GM23338 (cell line): Measurements from ENCODE around the gene APRT. TPM values are rescaled to one million over a fixed set of nuclear protein-coding genes. Genes with fewer than 3 reads are reported as not detected.

Experiments used
- ATAC-seq: fragments of 200-7000 bp; cut with Tn5 transposase; 3 replicates; pipeline ENCODE4 v1.9.1; 2020
- DNase-seq: peaks from one replicate; pipeline ENCODE4 v3.0.0-alpha.2; 2015; ENCODE audit warnings: low spot score
- H2AFZ ChIP-seq: fragments of 200-600 bp; sonication (generic); 2 replicates; pipeline ENCODE4 v1.8.0; 2016; ENCODE audit warnings: antibody characterized with exemption, mild to moderate bottlenecking, moderate library complexity
- H3F3A ChIP-seq: fragments of 200-600 bp; sonication (generic); replicated peaks from 2 replicates; pipeline ENCODE4 v1.8.0; 2017; ENCODE audit warnings: antibody characterized with exemption, mixed run types, low read depth
- H3K27ac ChIP-seq: fragments of 200-600 bp; sonication (generic); 2 replicates; pipeline ENCODE4 v1.6.1; 2016; ENCODE audit warnings: low read depth
- H3K27me3 ChIP-seq: fragments of 200-600 bp; sonication (generic); 2 replicates; pipeline ENCODE4 v1.8.0; 2016; ENCODE audit warnings: mild to moderate bottlenecking, mixed run types, moderate library complexity; ENCODE audit not compliant: insufficient read depth
- H3K36me3 ChIP-seq: fragments of 200-600 bp; sonication (generic); 2 replicates; pipeline ENCODE4 v1.8.0; 2016; ENCODE audit warnings: mild to moderate bottlenecking; ENCODE audit not compliant: insufficient read depth
- H3K4me1 ChIP-seq: fragments of 200-600 bp; sonication (generic); 2 replicates; pipeline ENCODE4 v1.8.0; 2016; ENCODE audit warnings: mild to moderate bottlenecking, moderate library complexity; ENCODE audit not compliant: insufficient read depth
- H3K4me2 ChIP-seq: fragments of 200-600 bp; sonication (generic); 2 replicates; pipeline ENCODE4 v1.7.1; 2017; ENCODE audit warnings: mixed run types
- H3K4me3 ChIP-seq: fragments of 200-600 bp; sonication (generic); 2 replicates; pipeline ENCODE4 v1.6.1; 2016; ENCODE audit warnings: mixed run types
- H3K79me2 ChIP-seq: fragments of 200-600 bp; sonication (generic); replicated peaks from 2 replicates; pipeline ENCODE4 v1.8.0; 2017; ENCODE audit warnings: mild to moderate bottlenecking; ENCODE audit not compliant: insufficient read depth
- H3K9me2 ChIP-seq: fragments of 200-600 bp; sonication (generic); 2 replicates; pipeline ENCODE4 v1.8.0; 2017; ENCODE audit not compliant: insufficient read depth
- H4K20me1 ChIP-seq: fragments of 200-600 bp; sonication (generic); replicated peaks from 2 replicates; pipeline ENCODE4 v1.8.0; 2017; ENCODE audit warnings: mild to moderate bottlenecking; ENCODE audit not compliant: insufficient read depth
- H3K27ac Mint-ChIP-seq: 2 replicates; pipeline ENCODE4 v1.8.0; 2020; ENCODE audit warnings: inconsistent platforms, mild to moderate bottlenecking, moderate library complexity, mixed read lengths
- H3K27me3 Mint-ChIP-seq: 3 replicates; pipeline ENCODE4 v1.8.0; 2022; ENCODE audit warnings: low read depth, mild to moderate bottlenecking, moderate library complexity, mixed read lengths, inconsistent platforms; ENCODE audit not compliant: insufficient read depth, poor library complexity
- H3K36me3 Mint-ChIP-seq: 3 replicates; pipeline ENCODE4 v1.8.0; 2021; ENCODE audit warnings: low read depth, mild to moderate bottlenecking, inconsistent platforms, moderate library complexity, mixed read lengths
- H3K4me1 Mint-ChIP-seq: 3 replicates; pipeline ENCODE4 v1.8.0; 2020; ENCODE audit warnings: mild to moderate bottlenecking, inconsistent platforms, mixed read lengths
- H3K4me3 Mint-ChIP-seq: 3 replicates; pipeline ENCODE4 v1.8.0; 2021; ENCODE audit warnings: moderate library complexity, mild to moderate bottlenecking, inconsistent platforms, mixed read lengths
- H3K9me3 Mint-ChIP-seq: 3 replicates; pipeline ENCODE4 v1.8.0; 2020; ENCODE audit warnings: moderate library complexity, mild to moderate bottlenecking, inconsistent platforms, mixed read lengths
- CREB1 ChIP-seq: fragments of 250-450 bp; sonication (Bioruptor Pico); IDR thresholded peaks from 2 replicates; pipeline ENCODE4 v1.5.0; 2020; ENCODE audit warnings: low read depth, mild to moderate bottlenecking, moderate library complexity
- CTCF ChIP-seq, 2 experiments: fragments of 200-600 bp in 1 of 2; sonication (generic) in 1 of 2; conservative IDR thresholded peaks; 2 replicates each; pipeline versions ENCODE4 v1.5.1 to v1.6.1; 2016 to 2017; ENCODE audit warnings: antibody characterized with exemption in 2 of 2, low read depth in 2 of 2, mild to moderate bottlenecking in 2 of 2, moderate library complexity in 1 of 2
- ETS1 ChIP-seq: IDR thresholded peaks from 2 replicates; pipeline ENCODE4 v1.6.1; 2016; ENCODE audit warnings: antibody characterized with exemption
- EZH2 ChIP-seq: fragments of 200-600 bp; sonication (generic); IDR thresholded peaks from one replicate; pipeline ENCODE4 v1.8.0; 2017; ENCODE audit warnings: antibody characterized with exemption, mild to moderate bottlenecking, low read depth; ENCODE audit not compliant: unreplicated experiment
- EZH2phosphoT487 ChIP-seq: fragments of 200-600 bp; sonication (generic); IDR thresholded peaks from one replicate; pipeline ENCODE4 v1.8.1; 2018; ENCODE audit warnings: antibody characterized with exemption; ENCODE audit not compliant: unreplicated experiment
- JUNB ChIP-seq: IDR thresholded peaks from one replicate; pipeline ENCODE4 v1.6.1; 2016; ENCODE audit warnings: antibody characterized with exemption; ENCODE audit not compliant: unreplicated experiment
- NANOG ChIP-seq: IDR thresholded peaks from 2 replicates; pipeline ENCODE4 v1.6.1; 2016; ENCODE audit warnings: antibody characterized with exemption, borderline replicate concordance
- POLR2AphosphoS5 ChIP-seq: IDR thresholded peaks from 2 replicates; pipeline ENCODE4 v1.6.1; 2016; ENCODE audit warnings: antibody characterized with exemption, low read depth
- REST ChIP-seq: IDR thresholded peaks from one replicate; pipeline ENCODE4 v1.6.1; 2018; ENCODE audit warnings: antibody characterized with exemption; ENCODE audit not compliant: unreplicated experiment
- STAT1 ChIP-seq: IDR thresholded peaks from one replicate; pipeline ENCODE4 v1.6.1; 2016; ENCODE audit warnings: antibody characterized with exemption; ENCODE audit not compliant: unreplicated experiment
- ZNF114 ChIP-seq: fragments of 250-450 bp; sonication (Bioruptor Pico); IDR thresholded peaks from 2 replicates; pipeline ENCODE4 v1.5.0; 2020; ENCODE audit warnings: mild to moderate bottlenecking, moderate library complexity
- ZNF331 ChIP-seq: fragments of 250-450 bp; sonication (Bioruptor Pico); IDR thresholded peaks from 2 replicates; pipeline ENCODE4 v1.5.0; 2020; ENCODE audit warnings: low read depth, mild to moderate bottlenecking, moderate library complexity
- ZNF462 ChIP-seq: fragments of 250-450 bp; sonication (Bioruptor Pico); IDR thresholded peaks from 2 replicates; pipeline ENCODE4 v1.5.0; 2020; ENCODE audit warnings: mild to moderate bottlenecking, moderate library complexity
- polyA plus RNA-seq: library from polyadenylated mRNA; unstranded; fragments of >200 nt; fragmentation: Nextera tagmentation; extraction: Ambion mirVana; gene quantifications from 2 replicates; pipeline ENCODE4 v1.2.1, GENCODE V29; 2016
- total RNA-seq: library from RNA; depleted of rRNA; stranded (reverse); fragments of >200 nt; shearing (Covaris generic); gene quantifications from 2 replicates; pipeline ENCODE4 v1.2.3, GENCODE V29; 2014

The APRT gene
- total and polyA plus RNA-seq, 2 experiments from 2014 or later: 250 to 522 TPM

- Mint-ChIP-seq H3K36me3 (no peaks in the 10 kb centered on the region), H3K27me3 (peaks cover 19% of the 10 kb centered on the region), H3K4me3 (no peak overlapping the region), H3K27ac (no peak overlapping the region), H3K9me3 (no peaks in the 10 kb centered on the region), H3K4me1 (peaks cover 20% of the 10 kb centered on the region; the same call in 2 of the 3 replicates)
- H3K4me1 ChIP-seq: peaks cover 10% of the 10 kb centered on the region; the same call in 1 of the 2 replicates
- H3K9me2 ChIP-seq: no peaks in the 10 kb centered on the region
- H3F3A ChIP-seq: peaks cover 8% of the 10 kb centered on the region; the same call in 1 of the 2 replicates
- no peaks in the 10 kb centered on the region for H3K36me3 ChIP-seq
- H4K20me1 ChIP-seq: no peaks in the 10 kb centered on the region
- no peaks in the 10 kb centered on the region for H3K27me3 ChIP-seq
- no peak overlapping the region for H2AFZ ChIP-seq
- DNase-seq (peak; percentile 5), ATAC-seq (peak; percentile 16)
- H3K79me2 ChIP-seq: no peaks in the 10 kb centered on the region
- H3K4me2 ChIP-seq: no peak overlapping the region
- TF ChIP-seq ZNF462 (CRISPR knock-in tag) (no peak), CREB1 (no peak), POLR2AphosphoS5 (no peak), JUNB (no peak), NANOG (no peak), ZNF331 (CRISPR knock-in tag) (no peak), ZNF114 (CRISPR knock-in tag) (no peak), EZH2phosphoT487 (no peak), CTCF (conservative IDR thresholded peaks at IDR 0.05; ENCODE audit: low read depth in 2 of 2) (no peak), REST (no peak), STAT1 (no peak), ETS1 (no peak), EZH2 (no peak)
- no peak overlapping the region for H3K27ac ChIP-seq
- no peak overlapping the region for H3K4me3 ChIP-seq
These were observed 19.0 kb downstream of the APRT start for GRCh38 chr16:88792668-88793250.
